Heart right ventricle (tissue), 16 donors: ENCODE data around the gene C1orf35. TPM values are rescaled to one million over a fixed set of nuclear protein-coding genes. Genes with fewer than 3 reads are reported as not detected.
"Not testable (repeated sequence)": the region's sequence is repeated elsewhere in the genome, so short reads cannot be mapped to it uniquely, and the experiment has no call there.

Experiments
- ATAC-seq, 8 donors: fragments of 200-7000 bp; cut with Tn5 transposase; one replicate each; pipeline ENCODE4 v1.9.1; 2020; ENCODE audit warnings: mild to moderate bottlenecking in 8 of 8, moderate library complexity in 8 of 8, moderate number of reproducible peaks in 1 of 8
- DNase-seq, 2 donors: peaks; one replicate each; pipeline ENCODE4 v3.0.0-alpha.2; 2020
- H3K27ac ChIP-seq, 10 donors: fragments of 200-600 bp; sonication (generic) in 2 of 10; one replicate each; pipeline versions ENCODE4 v1.5.0 to v1.8.0; 2020 to 2022; ENCODE audit warnings: mild to moderate bottlenecking in 3 of 10
- H3K27me3 ChIP-seq, 7 donors: fragments of 200-600 bp; one replicate each; pipeline ENCODE4 v1.8.0; 2021 to 2022; ENCODE audit warnings: mild to moderate bottlenecking in 2 of 7
- H3K36me3 ChIP-seq, 9 donors: fragments of 200-600 bp; sonication (generic) in 1 of 9; one replicate each; pipeline versions ENCODE4 v1.5.0 to v1.8.0; 2020 to 2022; ENCODE audit warnings: mild to moderate bottlenecking in 2 of 9
- H3K4me1 ChIP-seq, 9 donors: fragments of 200-600 bp; sonication (generic) in 1 of 9; one replicate each; pipeline versions ENCODE4 v1.5.0 to v1.8.0; 2020 to 2022; ENCODE audit warnings: mild to moderate bottlenecking in 4 of 9
- H3K4me3 ChIP-seq, 10 donors: fragments of 200-600 bp; sonication (generic) in 2 of 10; one replicate each; pipeline versions ENCODE4 v1.5.0 to v1.8.0; 2020 to 2022; ENCODE audit warnings: mild to moderate bottlenecking in 7 of 10, moderate library complexity in 2 of 10
- H3K9me3 ChIP-seq, 11 donors: fragments of 200-600 bp in 10 of 11; sonication (generic) in 2 of 11; one replicate each; pipeline versions ENCODE4 v1.5.0 to v1.8.0; 2013 to 2022; ENCODE audit warnings: mild to moderate bottlenecking in 2 of 11, control low read depth in 1 of 11, moderate library complexity in 1 of 11
- WGBS, 2 donors: extraction: QIAGEN DNeasy Blood & Tissue Kit; methylation state at CpG; one replicate each; pipeline ENCODE4 v1.1.7; 2013; ENCODE audit warnings: inconsistent platforms in 1 of 2; 5-methylcytosine and 5-hydroxymethylcytosine counted together
- intact Hi-C, 10 donors: fragments of 100-400 bp; cut with DNase I; formaldehyde crosslinking; loops; one replicate each; pipeline versions ENCODE4 v1.11.1 to v1.14.2; 2022
- polyA plus RNA-seq, 2 donors: library from polyadenylated mRNA; stranded (reverse); fragments of 200-250 nt; gene quantifications; one replicate each; pipeline ENCODE4 v1.2.3, GENCODE V29; 2013
- total RNA-seq, 10 donors: library from RNA; stranded (reverse); fragmentation: NEBNext Ultra II Directional in 3 of 10; extraction: Animal tissue kit (Norgen Biotek cat#: 25700) in 3 of 10; gene quantifications; one replicate each; pipeline versions ENCODE4 v1.2.1 to v1.2.4, GENCODE V29; 2021 to 2023
- TF ChIP-seq, protein P1 (sequence below), 9 donors: fragments of 200-600 bp; sonication (generic) in 2 of 9; IDR thresholded peaks; one replicate each; pipeline versions ENCODE4 v1.5.0 to v1.8.0; 2021 to 2022; ENCODE audit warnings: antibody characterized with exemption in 9 of 9, mild to moderate bottlenecking in 5 of 9, moderate library complexity in 1 of 9
- donor health status: Arrhythmogenic right ventricular cardiomyopathy.
- donor health status: ischemic (EF 13 %, LVEDD 7.1; RV severe dilation, severe dysfunction).
- donor health status: healthy with polysubstance abuse.
- donor health status: DM: no; HTN: yes; CAD: no.
- donor health status: DM: no; HTN: no; CAD: no.
- donor health status: ischemic (EF 25% LVEDD 6.9; RV normal size, moderate dysfunction).
- donor health status: ischemic (EF 25% LVEDD 5.7; RV mildly dilated, moderate dysfunction).
- donor health status: healthy.
- donor health status: DM: yes; HTN: yes; CAD: no.
- donor health status: Ischemic cardiomyopathy.
- donor health status: ischemic (EF 35%, LVEDD 5.7; RV mildly dilated, moderate dysfunction).
- donor health status: nonischemic (EF 11% LVEDD 7.7; RV severe dilation, severe dysfunction).
- donor health status: DM: yes; HTN: yes; CAD: no.
- donor health status: PGD.
- donor health status: ischemic (EF 29% LVEDD 5.4; RV normal size, mild dysfunction).
- donor health status: nonischemic (EF 23%, LVEDD 6.1; RV moderate dilation, normal function).

C1orf35 gene
- total and polyA plus RNA-seq, 12 donors, result 5.6 to 15.7 (median 6.4) TPM

DNA sequence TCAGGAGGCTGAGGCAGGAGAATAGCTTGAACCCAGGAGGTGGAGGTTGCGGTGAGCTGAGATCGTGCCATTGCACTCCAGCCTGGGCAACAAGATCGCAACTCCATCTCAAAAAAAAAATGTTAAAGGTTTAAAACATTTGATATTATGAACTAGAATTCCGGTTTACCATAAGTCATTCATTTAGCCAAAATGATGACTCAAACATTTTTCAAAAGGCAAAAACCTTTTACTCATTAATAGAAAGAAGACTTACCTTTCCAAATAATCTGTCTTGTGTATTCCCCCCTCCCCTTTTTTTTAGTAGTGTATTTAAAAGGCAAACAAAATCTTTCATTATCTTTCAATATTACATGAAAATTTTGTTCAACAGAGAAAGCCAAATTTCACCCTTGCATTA, 14.2 kb upstream of the C1orf35 start:
- intact Hi-C loops, result no loop called here
- DNase-seq, result no peak
- TF ChIP-seq, protein P1, sequence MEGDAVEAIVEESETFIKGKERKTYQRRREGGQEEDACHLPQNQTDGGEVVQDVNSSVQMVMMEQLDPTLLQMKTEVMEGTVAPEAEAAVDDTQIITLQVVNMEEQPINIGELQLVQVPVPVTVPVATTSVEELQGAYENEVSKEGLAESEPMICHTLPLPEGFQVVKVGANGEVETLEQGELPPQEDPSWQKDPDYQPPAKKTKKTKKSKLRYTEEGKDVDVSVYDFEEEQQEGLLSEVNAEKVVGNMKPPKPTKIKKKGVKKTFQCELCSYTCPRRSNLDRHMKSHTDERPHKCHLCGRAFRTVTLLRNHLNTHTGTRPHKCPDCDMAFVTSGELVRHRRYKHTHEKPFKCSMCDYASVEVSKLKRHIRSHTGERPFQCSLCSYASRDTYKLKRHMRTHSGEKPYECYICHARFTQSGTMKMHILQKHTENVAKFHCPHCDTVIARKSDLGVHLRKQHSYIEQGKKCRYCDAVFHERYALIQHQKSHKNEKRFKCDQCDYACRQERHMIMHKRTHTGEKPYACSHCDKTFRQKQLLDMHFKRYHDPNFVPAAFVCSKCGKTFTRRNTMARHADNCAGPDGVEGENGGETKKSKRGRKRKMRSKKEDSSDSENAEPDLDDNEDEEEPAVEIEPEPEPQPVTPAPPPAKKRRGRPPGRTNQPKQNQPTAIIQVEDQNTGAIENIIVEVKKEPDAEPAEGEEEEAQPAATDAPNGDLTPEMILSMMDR (IDR thresholded peaks at IDR 0.05), result no peak
- 98% methylated on average over 4 of the region's 4 CpGs for WGBS, 2 donors
- peaks cover 0 to 11% (median 0%) of the 10 kb centered on the region in 11 donors for H3K9me3 ChIP-seq
- H3K27me3 ChIP-seq, result no peaks in the 10 kb centered on the region
- no peaks in the 10 kb centered on the region for H3K36me3 ChIP-seq
- no peak for ATAC-seq
- H3K27ac ChIP-seq, result no peak overlapping the region
- H3K4me3 ChIP-seq, result no peak overlapping the region
- no peaks in the 10 kb centered on the region for H3K4me1 ChIP-seq

DNA sequence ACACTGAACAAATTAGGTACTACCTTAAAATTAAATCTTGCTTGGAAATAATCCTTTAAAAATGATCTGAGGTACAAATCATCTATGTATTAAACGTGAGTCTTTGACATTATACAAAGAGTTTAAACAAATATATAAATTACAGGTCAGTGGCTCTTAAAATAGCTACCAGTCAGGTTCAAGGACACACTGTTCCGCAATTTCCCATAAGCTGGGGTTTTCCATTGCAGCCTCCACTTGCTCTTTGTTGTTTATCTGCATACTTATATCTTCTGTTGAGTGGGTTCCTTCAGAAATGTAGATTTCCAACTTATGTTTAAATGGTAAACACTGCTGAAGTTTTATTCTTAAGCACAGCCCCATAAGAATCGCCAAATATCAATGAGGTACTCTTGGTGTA, 11.7 kb upstream of the C1orf35 start:
- ATAC-seq (no peak), DNase-seq (no peak)
- no peaks in the 10 kb centered on the region for H3K36me3 ChIP-seq
- no peak overlapping the region for H3K4me3 ChIP-seq
- TF ChIP-seq, protein P1 (IDR thresholded peaks at IDR 0.05), result no peak
- no peaks in the 10 kb centered on the region for H3K27me3 ChIP-seq
- H3K4me1 ChIP-seq, result peaks cover 0 to 9% (median 6%) of the 10 kb centered on the region in 9 donors
- 71 to 76% methylated on average over 3 of the region's 3 CpGs for WGBS, 2 donors
- H3K27ac ChIP-seq, result no peak overlapping the region
- intact Hi-C loops, result no loop called here
- H3K9me3 ChIP-seq, result peaks cover 0 to 11% (median 0%) of the 10 kb centered on the region in 11 donors

DNA sequence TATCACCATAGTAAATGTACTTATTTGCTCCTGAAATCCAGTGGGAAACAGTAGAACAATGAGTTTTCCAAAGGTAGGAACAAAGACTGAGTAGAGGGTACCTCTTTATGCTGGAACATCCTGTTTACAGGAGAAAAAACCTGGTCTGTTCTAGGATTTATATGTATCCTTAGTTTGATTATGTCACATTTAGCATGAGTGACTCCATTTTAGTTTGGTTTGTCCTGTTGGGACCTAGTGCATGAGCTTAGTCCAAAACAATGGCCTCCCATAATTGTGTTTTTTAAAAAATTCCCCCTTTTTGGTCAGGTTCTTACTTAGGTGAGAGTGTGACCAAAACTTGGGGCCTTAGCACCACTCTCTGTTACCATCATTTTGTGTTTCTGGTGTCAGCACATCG, 9.5 kb upstream of the C1orf35 start:
- H3K36me3 ChIP-seq, result peaks cover 0 to 4% (median 0%) of the 10 kb centered on the region in 9 donors
- no peak overlapping the region for H3K4me3 ChIP-seq
- no peak overlapping the region for H3K27ac ChIP-seq
- no peaks in the 10 kb centered on the region for H3K27me3 ChIP-seq
- intact Hi-C loops, result no loop called here
- H3K9me3 ChIP-seq, result peaks cover 0 to 4% (median 0%) of the 10 kb centered on the region in 11 donors
- WGBS, 2 donors, result 67 to 88% methylated on average over 1 of the region's 1 CpG
- TF ChIP-seq, protein P1 (IDR thresholded peaks at IDR 0.05), result no peak
- DNase-seq (no peak), ATAC-seq (no peak)
- H3K4me1 ChIP-seq, result peaks cover 7 to 23% (median 20%) of the 10 kb centered on the region in 9 donors

DNA sequence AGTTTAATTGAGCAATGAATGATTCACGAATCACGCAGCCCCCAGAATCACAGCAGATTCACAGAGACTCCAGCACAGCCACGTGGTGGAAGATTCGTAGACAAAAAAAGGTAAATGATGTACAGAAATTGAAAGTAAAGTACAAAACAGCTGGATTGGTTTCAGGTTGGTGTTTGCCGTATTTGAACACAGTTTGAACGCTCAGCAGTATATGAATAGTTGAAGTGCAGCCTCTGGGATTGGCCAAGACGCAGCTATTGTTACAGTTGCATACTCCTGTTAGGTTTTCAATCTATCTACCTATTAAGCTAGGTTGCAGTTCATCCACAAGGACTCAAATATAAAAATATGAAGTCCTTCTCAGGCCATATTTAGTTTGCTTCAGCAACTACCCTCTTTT, 9.0 kb upstream of the C1orf35 start:
- peaks cover 0 to 8% (median 0%) of the 10 kb centered on the region in 9 donors for H3K36me3 ChIP-seq
- TF ChIP-seq, protein P1 (IDR thresholded peaks at IDR 0.05), result no peak
- intact Hi-C loops, result no loop called here
- no peaks in the 10 kb centered on the region for H3K9me3 ChIP-seq
- H3K4me1 ChIP-seq, result peaks cover 7 to 26% (median 21%) of the 10 kb centered on the region in 9 donors
- DNase-seq (no peak), ATAC-seq (no peak)
- H3K4me3 ChIP-seq, result no peak overlapping the region
- no peak overlapping the region for H3K27ac ChIP-seq
- H3K27me3 ChIP-seq, result no peaks in the 10 kb centered on the region
- 90 to 95% methylated on average over 7 of the region's 7 CpGs for WGBS, 2 donors

DNA sequence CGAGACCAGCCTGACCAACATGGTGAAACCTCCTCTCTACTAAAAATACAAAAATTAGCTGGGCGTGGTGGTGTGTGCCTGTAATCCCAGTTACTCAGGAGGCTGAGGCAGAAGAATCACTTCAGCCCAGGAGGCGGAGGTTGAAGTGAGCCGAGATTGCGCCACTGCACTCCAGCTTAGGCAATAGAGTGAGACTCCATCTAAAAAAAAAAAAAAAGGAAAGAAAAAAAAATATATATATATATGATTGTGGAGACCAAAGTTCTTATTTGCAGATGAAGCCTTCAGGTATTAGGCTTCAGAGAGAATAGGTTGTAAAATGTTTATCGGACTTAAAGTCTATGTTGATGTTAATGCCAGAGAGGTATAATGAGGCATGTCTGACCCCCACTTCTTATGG, 8.2 kb upstream of the C1orf35 start:
- ATAC-seq, H3K4me3 ChIP-seq, intact Hi-C loops, H3K27me3 ChIP-seq, DNase-seq, H3K9me3 ChIP-seq, H3K27ac ChIP-seq: not testable (repeated sequence)
- WGBS, 2 donors, result 96 to 97% methylated on average over 6 of the region's 6 CpGs
- Histone ChIP-seq H3K36me3 (peaks cover 0 to 17% (median 8%) of the 10 kb centered on the region in 9 donors), H3K4me1 (peaks cover 7 to 26% (median 21%) of the 10 kb centered on the region in 9 donors)
